ENCODE measurements around the gene TCN2. TPM values are rescaled to one million over a fixed set of nuclear protein-coding genes. Genes with fewer than 3 reads are reported as not detected.
"Not testable (repeated sequence)": the region's sequence is repeated elsewhere in the genome, so short reads cannot be mapped to it uniquely, and the experiment has no call there.

The TCN2 gene
- total and polyA plus RNA-seq, 10 of the 15 experiments (the other 5 are each of a cell fraction or from before 2014, with no cell fraction given) = 5.4 to 21.8 (median 11.0) TPM

GRCh38 chr22:30631469-30631868, 24.5 kb downstream of the TCN2 start:
- H3K4me3 ChIP-seq; H3K36me3 ChIP-seq (ENCODE audit: control insufficient read depth in 2 of 2, insufficient read depth in 2 of 2, low read length in 1 of 2); H2AFZ ChIP-seq (ENCODE audit: control insufficient read depth, low read depth, low read length); RAD21 ChIA-PET (ENCODE audit: unreplicated experiment); H3K27ac ChIP-seq (ENCODE audit: control insufficient read depth, insufficient read depth); H3K79me2 ChIP-seq (ENCODE audit: control insufficient read depth, insufficient read depth, low read length); ATAC-seq; BruUV-seq (replicated peaks); H3K9me3 ChIP-seq (replicated peaks; ENCODE audit: control insufficient read depth, insufficient read depth, low read length); CTCF ChIA-PET; H3K27me3 ChIP-seq (replicated peaks in 1 of 2; ENCODE audit: control insufficient read depth in 2 of 2, insufficient read depth in 2 of 2, low read length in 1 of 2); H3K4me1 ChIP-seq (ENCODE audit: control insufficient read depth, insufficient read depth, low read length); SMC1A ChIA-PET (ENCODE audit: uncharacterized antibody, unreplicated experiment); POLR2A ChIA-PET; H4K20me1 ChIP-seq (ENCODE audit: control insufficient read depth, insufficient read depth); DNase-seq (ENCODE audit: low read depth, low spot score); H3K9ac ChIP-seq (ENCODE audit: control insufficient read depth, insufficient read depth, low read length); H3K4me2 ChIP-seq (ENCODE audit: control insufficient read depth, insufficient read depth); FAIRE-seq: not testable (repeated sequence)
- intact Hi-C loops (cut with micrococcal nuclease; ENCODE audit: unreplicated experiment) (loop anchor here (10.0 kb wide), 1 partner anchor 453 kb away; the partner anchor contains the start of gene SMTN), in situ Hi-C loops (cut with MboI) (loop anchor here (5.0 to 25.0 kb wide), 2 partner anchors 126 to 281 kb away; no protein-coding TSS in a partner anchor)
- 40% methylated on average over 3 of the region's 31 CpGs for WGBS (ENCODE audit: insufficient coverage, insufficient replicate concordance, low lambda C conversion rate, missing lambda C conversion rate)

DNA sequence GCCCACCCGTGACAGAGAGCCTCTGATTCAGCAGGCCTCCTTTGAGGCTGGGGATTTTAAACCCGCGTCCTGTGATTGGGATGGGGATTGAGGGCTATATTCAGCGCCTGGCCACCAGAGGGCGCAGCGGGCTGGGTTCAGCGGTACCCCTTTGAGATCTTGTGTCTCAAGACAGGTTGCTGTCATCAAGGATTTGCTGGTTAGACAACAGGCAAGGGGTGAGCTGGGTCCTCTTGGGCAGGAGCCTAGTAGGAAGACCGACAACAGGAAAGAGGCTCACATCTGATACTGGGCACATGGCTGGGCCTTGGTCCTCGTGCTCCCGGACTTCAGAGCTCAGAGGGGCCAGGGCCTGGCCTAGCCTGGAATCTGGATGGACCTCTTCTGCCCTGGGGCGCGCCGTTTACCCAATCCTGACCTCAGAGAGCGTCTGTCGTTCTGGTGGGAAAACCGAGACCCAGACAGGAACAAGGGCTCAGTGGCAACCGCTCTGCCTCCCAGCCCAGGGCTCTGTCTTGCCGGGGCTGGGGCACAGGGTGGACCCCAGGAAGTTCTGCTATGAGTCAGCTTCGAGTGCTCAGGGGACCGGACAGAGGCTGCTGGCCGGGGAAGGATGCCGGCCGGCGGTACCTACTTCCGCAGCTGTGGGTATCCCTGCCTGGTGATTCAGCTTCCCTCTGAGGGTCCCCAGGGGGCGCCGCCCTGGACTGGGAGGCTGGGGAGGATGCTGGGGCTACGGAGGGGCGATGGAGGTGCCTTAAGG, 27.7 kb downstream of the TCN2 start:
- POLR2A ChIA-PET = interaction anchor here (0.6 to 2.3 kb wide), 17 partner anchors 13 to 461 kb away, joined by 3 to 8 read pairs (median 4); partner anchors contain the start of gene TCN2
- intact Hi-C loops (cut with micrococcal nuclease; ENCODE audit: unreplicated experiment) (loop anchor here (1.0 to 10.0 kb wide), 5 partner anchors 33 to 450 kb away; partner anchors contain the start of genes DUSP18 and SMTN), in situ Hi-C loops (cut with MboI) (loop anchor here (5.0 to 25.0 kb wide), 2 partner anchors 123 to 278 kb away; no protein-coding TSS in a partner anchor)
- BruUV-seq (replicated peaks) = no TSS peak
- RAD21 ChIA-PET (ENCODE audit: unreplicated experiment) = interaction anchor here (0.6 to 4.3 kb wide), 27 partner anchors 15 to 880 kb away, joined by 3 to 165 read pairs (median 4); partner anchors contain the start of genes PES1, SMTN and TCN2
- Histone ChIP-seq H4K20me1 (ENCODE audit: control insufficient read depth, insufficient read depth) (no peaks in the 10 kb centered on the region), H3K27ac (ENCODE audit: control insufficient read depth, insufficient read depth) (peak overlapping the region; percentile 51), H3K4me2 (ENCODE audit: control insufficient read depth, insufficient read depth) (peak overlapping the region; percentile 92), H3K36me3 (ENCODE audit: control insufficient read depth in 2 of 2, insufficient read depth in 2 of 2, low read length in 1 of 2) (no peaks in the 10 kb centered on the region), H3K9ac (ENCODE audit: control insufficient read depth, insufficient read depth, low read length) (peak overlapping the region; percentile 28; the same call in 1 of the 2 replicates), H3K9me3 (replicated peaks; ENCODE audit: control insufficient read depth, insufficient read depth, low read length) (no peaks in the 10 kb centered on the region; the same call in 2 of the 3 replicates), H3K79me2 (ENCODE audit: control insufficient read depth, insufficient read depth, low read length) (peaks cover 8% of the 10 kb centered on the region), H2AFZ (ENCODE audit: control insufficient read depth, low read depth, low read length) (peak overlapping the region; percentile 90), H3K4me1 (ENCODE audit: control insufficient read depth, insufficient read depth, low read length) (peaks cover 4% of the 10 kb centered on the region; the same call in 1 of the 2 replicates), H3K4me3 (peak overlapping the region; percentile 76), H3K27me3 (replicated peaks in 1 of 2; ENCODE audit: control insufficient read depth in 2 of 2, insufficient read depth in 2 of 2, low read length in 1 of 2) (no peaks in the 10 kb centered on the region)
- peak; percentile 95 for FAIRE-seq
- WGBS (ENCODE audit: insufficient coverage, insufficient replicate concordance, low lambda C conversion rate, missing lambda C conversion rate) = under 1% methylated on average over 29 of the region's 29 CpGs
- CTCF ChIA-PET = interaction anchor here (0.6 to 4.5 kb wide), 46 partner anchors 10 to 595 kb away, joined by 3 to 243 read pairs (median 5); partner anchors contain the start of genes DUSP18, LIMK2, MTFP1 and OSBP2
- SMC1A ChIA-PET (ENCODE audit: uncharacterized antibody, unreplicated experiment) = interaction anchor here (0.7 to 4.8 kb wide), 24 partner anchors 11 to 450 kb away, joined by 3 to 159 read pairs (median 4); partner anchors contain the start of genes DUSP18 and TCN2
- DNase-seq (ENCODE audit: low read depth, low spot score) = peak; percentile 47
- ATAC-seq = peak; percentile 70
- TF ChIP-seq TCF12 (IDR thresholded peaks at IDR 0.05; ENCODE audit: low read depth, low read length) (peak; percentile 52; the same call in 1 of the 2 replicates), IKZF1 (conservative IDR thresholded peaks at IDR 0.05) (peak; percentile 77), ELK1 (IDR thresholded peaks at IDR 0.05; ENCODE audit: low read depth, low read length) (no peak), RELA (IDR thresholded peaks at IDR 0.05; ENCODE audit: borderline replicate concordance, partially characterized antibody) (peak; percentile 62)
- TF ChIP-seq, protein P1, sequence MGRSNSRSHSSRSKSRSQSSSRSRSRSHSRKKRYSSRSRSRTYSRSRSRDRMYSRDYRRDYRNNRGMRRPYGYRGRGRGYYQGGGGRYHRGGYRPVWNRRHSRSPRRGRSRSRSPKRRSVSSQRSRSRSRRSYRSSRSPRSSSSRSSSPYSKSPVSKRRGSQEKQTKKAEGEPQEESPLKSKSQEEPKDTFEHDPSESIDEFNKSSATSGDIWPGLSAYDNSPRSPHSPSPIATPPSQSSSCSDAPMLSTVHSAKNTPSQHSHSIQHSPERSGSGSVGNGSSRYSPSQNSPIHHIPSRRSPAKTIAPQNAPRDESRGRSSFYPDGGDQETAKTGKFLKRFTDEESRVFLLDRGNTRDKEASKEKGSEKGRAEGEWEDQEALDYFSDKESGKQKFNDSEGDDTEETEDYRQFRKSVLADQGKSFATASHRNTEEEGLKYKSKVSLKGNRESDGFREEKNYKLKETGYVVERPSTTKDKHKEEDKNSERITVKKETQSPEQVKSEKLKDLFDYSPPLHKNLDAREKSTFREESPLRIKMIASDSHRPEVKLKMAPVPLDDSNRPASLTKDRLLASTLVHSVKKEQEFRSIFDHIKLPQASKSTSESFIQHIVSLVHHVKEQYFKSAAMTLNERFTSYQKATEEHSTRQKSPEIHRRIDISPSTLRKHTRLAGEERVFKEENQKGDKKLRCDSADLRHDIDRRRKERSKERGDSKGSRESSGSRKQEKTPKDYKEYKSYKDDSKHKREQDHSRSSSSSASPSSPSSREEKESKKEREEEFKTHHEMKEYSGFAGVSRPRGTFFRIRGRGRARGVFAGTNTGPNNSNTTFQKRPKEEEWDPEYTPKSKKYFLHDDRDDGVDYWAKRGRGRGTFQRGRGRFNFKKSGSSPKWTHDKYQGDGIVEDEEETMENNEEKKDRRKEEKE (IDR thresholded peaks at IDR 0.05) = no peak
- TF ChIP-seq, protein P2, sequence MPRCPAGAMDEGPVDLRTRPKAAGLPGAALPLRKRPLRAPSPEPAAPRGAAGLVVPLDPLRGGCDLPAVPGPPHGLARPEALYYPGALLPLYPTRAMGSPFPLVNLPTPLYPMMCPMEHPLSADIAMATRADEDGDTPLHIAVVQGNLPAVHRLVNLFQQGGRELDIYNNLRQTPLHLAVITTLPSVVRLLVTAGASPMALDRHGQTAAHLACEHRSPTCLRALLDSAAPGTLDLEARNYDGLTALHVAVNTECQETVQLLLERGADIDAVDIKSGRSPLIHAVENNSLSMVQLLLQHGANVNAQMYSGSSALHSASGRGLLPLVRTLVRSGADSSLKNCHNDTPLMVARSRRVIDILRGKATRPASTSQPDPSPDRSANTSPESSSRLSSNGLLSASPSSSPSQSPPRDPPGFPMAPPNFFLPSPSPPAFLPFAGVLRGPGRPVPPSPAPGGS (IDR thresholded peaks at IDR 0.05; ENCODE audit: borderline replicate concordance, insufficient read depth, low read depth, low read length, poor library complexity, severe bottlenecking) = no peak

Data from GM12878 (cell line).